ENCODE measurements around the gene SLC15A5. TPM values are rescaled to one million over a fixed set of nuclear protein-coding genes. Genes with fewer than 3 reads are reported as not detected.

SLC15A5 gene, protein sequence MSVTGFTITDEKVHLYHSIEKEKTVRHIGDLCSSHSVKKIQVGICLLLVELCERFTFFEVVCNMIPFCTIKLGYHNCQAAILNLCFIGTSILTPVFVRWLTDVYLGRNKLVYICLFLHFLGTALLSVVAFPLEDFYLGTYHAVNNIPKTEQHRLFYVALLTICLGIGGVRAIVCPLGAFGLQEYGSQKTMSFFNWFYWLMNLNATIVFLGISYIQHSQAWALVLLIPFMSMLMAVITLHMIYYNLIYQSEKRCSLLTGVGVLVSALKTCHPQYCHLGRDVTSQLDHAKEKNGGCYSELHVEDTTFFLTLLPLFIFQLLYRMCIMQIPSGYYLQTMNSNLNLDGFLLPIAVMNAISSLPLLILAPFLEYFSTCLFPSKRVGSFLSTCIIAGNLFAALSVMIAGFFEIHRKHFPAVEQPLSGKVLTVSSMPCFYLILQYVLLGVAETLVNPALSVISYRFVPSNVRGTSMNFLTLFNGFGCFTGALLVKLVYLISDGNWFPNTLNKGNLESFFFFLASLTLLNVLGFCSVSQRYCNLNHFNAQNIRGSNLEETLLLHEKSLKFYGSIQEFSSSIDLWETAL
- total RNA-seq: not detected

DNA sequence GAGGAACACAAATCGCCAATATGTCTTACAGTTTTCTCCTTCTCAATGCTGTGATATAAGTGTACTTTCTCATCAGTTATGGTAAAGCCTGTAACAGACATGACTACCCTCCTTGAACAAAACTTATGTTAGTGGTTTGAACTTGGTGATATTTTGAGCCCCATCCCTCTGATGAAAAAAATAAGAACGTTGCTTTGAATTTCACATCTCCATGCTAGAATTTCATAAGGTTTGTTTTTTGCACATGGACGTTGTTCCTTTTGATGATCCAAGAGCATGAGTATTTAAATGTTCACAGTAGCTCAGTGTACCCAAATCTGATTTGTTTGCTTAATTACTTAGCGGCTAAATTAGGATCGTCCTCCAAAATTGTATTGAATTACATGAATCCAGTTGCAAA lies at the start of gene SLC15A5:
TSS of gene SLC15A5 (minus strand) at position 101 of the 400 bp plus-strand sequence. CDS start at position 101, 0 bp downstream.
- Histone ChIP-seq H3K27me3 (ENCODE audit: control insufficient read depth in 3 of 3, insufficient read depth in 3 of 3, low read length in 3 of 3) (no peaks in the 10 kb centered on the region), H3K9me3 (ENCODE audit: control insufficient read depth in 3 of 3, low read length in 3 of 3) (no peaks in the 10 kb centered on the region), H3K4me1 (ENCODE audit: control insufficient read depth in 3 of 3, insufficient read depth in 3 of 3, low read length in 3 of 3) (no peaks in the 10 kb centered on the region), H3K4me3 (ENCODE audit: low read length in 3 of 3) (no peak within 1 kb of the TSS), H3K36me3 (ENCODE audit: control insufficient read depth in 3 of 3, insufficient read depth in 3 of 3, low read length in 3 of 3) (no peaks in the 10 kb centered on the region), H3K27ac (ENCODE audit: low read depth, low read length) (no peak within 1 kb of the TSS), H3K9ac (ENCODE audit: low read depth in 1 of 3, low read length in 3 of 3) (no peak within 1 kb of the TSS)

DNA sequence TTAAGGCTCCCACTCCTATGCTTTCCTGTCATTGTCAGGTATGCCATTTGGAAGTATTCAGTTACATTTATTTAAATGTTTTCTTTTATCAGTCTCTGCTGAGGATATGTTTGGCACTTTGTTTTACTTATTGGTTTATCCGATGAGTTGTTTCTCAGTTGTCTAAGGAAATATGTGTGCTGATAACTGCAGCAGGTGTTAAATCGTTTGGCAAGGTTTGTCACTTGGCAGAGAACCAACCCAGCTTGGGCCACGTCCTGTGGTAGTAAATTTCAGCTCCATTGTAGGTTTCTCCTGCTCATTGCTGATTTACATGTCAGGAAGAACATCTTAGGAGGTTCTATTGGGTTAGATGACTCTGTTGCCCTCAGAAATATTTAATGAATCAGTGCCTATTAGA lies 47.9 kb upstream of the SLC15A5 start:
- Histone ChIP-seq H3K4me1 (ENCODE audit: control insufficient read depth in 3 of 3, insufficient read depth in 3 of 3, low read length in 3 of 3) (no peaks in the 10 kb centered on the region), H3K27ac (ENCODE audit: low read depth, low read length) (no peak overlapping the region), H3K27me3 (ENCODE audit: control insufficient read depth in 3 of 3, insufficient read depth in 3 of 3, low read length in 3 of 3) (no peaks in the 10 kb centered on the region), H3K4me3 (ENCODE audit: low read length in 3 of 3) (no peak overlapping the region), H3K36me3 (ENCODE audit: control insufficient read depth in 3 of 3, insufficient read depth in 3 of 3, low read length in 3 of 3) (no peaks in the 10 kb centered on the region), H3K9ac (ENCODE audit: low read depth in 1 of 3, low read length in 3 of 3) (no peak overlapping the region), H3K9me3 (ENCODE audit: control insufficient read depth in 3 of 3, low read length in 3 of 3) (no peaks in the 10 kb centered on the region)

DNA sequence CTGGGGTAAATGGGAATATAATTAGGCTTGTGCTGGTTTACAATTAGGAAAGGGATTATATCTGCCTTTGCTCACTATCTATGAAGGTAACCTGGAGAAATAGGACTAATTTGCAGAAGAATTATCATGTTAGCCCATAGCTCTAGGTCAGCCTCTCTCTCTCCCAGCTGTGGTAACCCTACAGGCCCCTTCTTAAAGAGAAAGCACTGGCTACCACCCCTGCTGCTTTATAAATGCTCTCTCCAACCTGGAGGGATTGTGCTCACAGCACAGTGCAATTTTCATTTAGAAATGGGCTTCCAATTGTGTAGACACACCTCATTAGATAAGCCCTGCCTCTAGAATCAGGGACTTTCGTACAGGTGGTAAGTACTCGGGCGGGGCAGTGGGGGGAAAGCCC lies 47.3 kb upstream of the SLC15A5 start:
- Histone ChIP-seq H3K4me3 (ENCODE audit: low read length in 3 of 3) (no peak overlapping the region), H3K9me3 (ENCODE audit: control insufficient read depth in 3 of 3, low read length in 3 of 3) (no peaks in the 10 kb centered on the region), H3K27ac (ENCODE audit: low read depth, low read length) (no peak overlapping the region), H3K36me3 (ENCODE audit: control insufficient read depth in 3 of 3, insufficient read depth in 3 of 3, low read length in 3 of 3) (no peaks in the 10 kb centered on the region), H3K9ac (ENCODE audit: low read depth in 1 of 3, low read length in 3 of 3) (no peak overlapping the region), H3K4me1 (ENCODE audit: control insufficient read depth in 3 of 3, insufficient read depth in 3 of 3, low read length in 3 of 3) (no peaks in the 10 kb centered on the region), H3K27me3 (ENCODE audit: control insufficient read depth in 3 of 3, insufficient read depth in 3 of 3, low read length in 3 of 3) (no peaks in the 10 kb centered on the region)

DNA sequence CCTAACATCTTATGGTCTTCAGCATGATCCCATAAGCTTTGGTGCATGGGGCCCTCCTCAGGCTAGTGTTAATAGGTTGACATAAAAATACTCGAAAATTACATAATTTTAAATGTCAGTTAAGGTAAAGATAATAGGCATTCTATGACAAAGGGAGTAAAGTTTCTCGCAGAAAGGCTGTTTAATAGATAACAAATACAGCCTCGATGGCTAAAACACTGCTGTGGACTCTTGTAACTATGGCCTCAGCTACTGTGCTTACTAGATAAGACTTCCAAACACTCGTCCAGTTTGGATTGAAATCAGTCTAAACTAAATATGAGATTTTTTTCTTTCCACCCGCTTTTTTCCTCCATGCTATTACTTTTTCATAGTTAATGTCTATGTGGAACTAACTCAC lies 46.8 kb upstream of the SLC15A5 start:
- no peaks in the 10 kb centered on the region for H3K9me3 ChIP-seq (ENCODE audit: control insufficient read depth in 3 of 3, low read length in 3 of 3)
- H3K4me1 ChIP-seq (ENCODE audit: control insufficient read depth in 3 of 3, insufficient read depth in 3 of 3, low read length in 3 of 3): no peaks in the 10 kb centered on the region
- H3K27me3 ChIP-seq (ENCODE audit: control insufficient read depth in 3 of 3, insufficient read depth in 3 of 3, low read length in 3 of 3): no peaks in the 10 kb centered on the region
- H3K9ac ChIP-seq (ENCODE audit: low read depth in 1 of 3, low read length in 3 of 3): no peak overlapping the region
- H3K4me3 ChIP-seq (ENCODE audit: low read length in 3 of 3): no peak overlapping the region
- H3K27ac ChIP-seq (ENCODE audit: low read depth, low read length): no peak overlapping the region
- no peaks in the 10 kb centered on the region for H3K36me3 ChIP-seq (ENCODE audit: control insufficient read depth in 3 of 3, insufficient read depth in 3 of 3, low read length in 3 of 3)

DNA sequence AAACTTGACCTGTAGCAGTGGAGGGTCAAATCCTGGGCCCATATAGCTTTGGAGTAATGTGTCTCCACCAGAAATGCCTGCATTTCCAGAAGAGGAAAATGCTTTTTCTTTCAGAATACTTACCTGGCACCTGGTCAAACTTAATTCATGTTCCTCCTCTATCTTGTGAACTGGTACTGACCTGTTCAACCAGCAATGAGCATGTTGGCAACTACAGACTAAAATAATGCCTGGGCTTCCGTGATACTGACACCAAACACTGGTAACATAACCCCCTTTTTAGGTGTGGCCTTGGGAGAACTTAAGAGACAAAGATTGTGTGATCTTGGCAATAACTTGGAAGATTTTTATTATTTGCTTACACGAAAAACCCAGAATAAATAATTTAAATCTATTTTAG lies 46.2 kb upstream of the SLC15A5 start:
- no peak overlapping the region for H3K9ac ChIP-seq (ENCODE audit: low read depth in 1 of 3, low read length in 3 of 3)
- no peak overlapping the region for H3K4me3 ChIP-seq (ENCODE audit: low read length in 3 of 3)
- H3K4me1 ChIP-seq (ENCODE audit: control insufficient read depth in 3 of 3, insufficient read depth in 3 of 3, low read length in 3 of 3): no peaks in the 10 kb centered on the region
- H3K27ac ChIP-seq (ENCODE audit: low read depth, low read length): no peak overlapping the region
- no peaks in the 10 kb centered on the region for H3K27me3 ChIP-seq (ENCODE audit: control insufficient read depth in 3 of 3, insufficient read depth in 3 of 3, low read length in 3 of 3)
- H3K9me3 ChIP-seq (ENCODE audit: control insufficient read depth in 3 of 3, low read length in 3 of 3): no peaks in the 10 kb centered on the region
- H3K36me3 ChIP-seq (ENCODE audit: control insufficient read depth in 3 of 3, insufficient read depth in 3 of 3, low read length in 3 of 3): no peaks in the 10 kb centered on the region

DNA sequence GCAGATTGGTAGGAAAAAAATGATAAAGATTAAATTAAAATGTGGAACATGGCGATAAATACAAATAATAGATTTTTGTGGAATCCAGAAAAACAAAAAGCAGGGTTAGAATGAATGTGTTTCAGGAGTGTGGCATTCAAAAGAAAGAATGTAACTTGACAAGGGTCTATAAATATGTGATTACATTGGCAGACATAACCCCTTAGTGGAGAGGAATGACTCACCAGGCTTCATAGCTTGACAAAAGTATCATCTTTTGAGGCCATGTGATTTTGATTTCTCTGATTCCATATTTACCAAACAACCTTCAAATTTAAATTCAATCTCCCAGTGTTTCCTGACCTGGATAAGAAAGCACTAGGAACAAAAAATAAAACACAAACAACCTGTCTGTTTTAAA lies 45.5 kb upstream of the SLC15A5 start:
- Histone ChIP-seq H3K9ac (ENCODE audit: low read depth in 1 of 3, low read length in 3 of 3) (no peak overlapping the region), H3K9me3 (ENCODE audit: control insufficient read depth in 3 of 3, low read length in 3 of 3) (no peaks in the 10 kb centered on the region), H3K27ac (ENCODE audit: low read depth, low read length) (no peak overlapping the region), H3K36me3 (ENCODE audit: control insufficient read depth in 3 of 3, insufficient read depth in 3 of 3, low read length in 3 of 3) (no peaks in the 10 kb centered on the region), H3K27me3 (ENCODE audit: control insufficient read depth in 3 of 3, insufficient read depth in 3 of 3, low read length in 3 of 3) (no peaks in the 10 kb centered on the region), H3K4me1 (ENCODE audit: control insufficient read depth in 3 of 3, insufficient read depth in 3 of 3, low read length in 3 of 3) (no peaks in the 10 kb centered on the region), H3K4me3 (ENCODE audit: low read length in 3 of 3) (no peak overlapping the region)

DNA sequence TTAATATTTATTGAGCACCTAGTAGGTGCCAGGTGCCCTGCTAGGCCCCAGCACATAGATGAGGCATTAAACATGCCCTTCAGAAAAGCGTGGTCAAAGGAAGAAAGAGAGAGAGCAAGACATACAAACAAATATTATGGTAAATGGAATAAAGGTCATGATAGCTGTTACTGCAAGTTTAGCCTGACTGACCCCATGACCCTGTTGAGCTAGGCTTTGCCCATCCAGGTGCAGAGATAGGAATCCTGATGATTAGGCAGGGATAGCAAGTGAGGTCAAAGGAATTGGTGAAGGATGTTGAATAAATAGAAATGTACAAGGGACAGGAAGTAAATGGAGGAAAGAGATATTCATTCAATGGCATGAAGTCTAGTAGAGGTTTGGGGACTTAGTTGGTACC lies 33.4 kb upstream of the SLC15A5 start:
- Histone ChIP-seq H3K9ac (ENCODE audit: low read depth in 1 of 3, low read length in 3 of 3) (no peak overlapping the region), H3K4me3 (ENCODE audit: low read length in 3 of 3) (no peak overlapping the region), H3K27ac (ENCODE audit: low read depth, low read length) (no peak overlapping the region), H3K9me3 (ENCODE audit: control insufficient read depth in 3 of 3, low read length in 3 of 3) (peaks cover 0 to 3% (median 0%) of the 10 kb centered on the region in 3 donors), H3K36me3 (ENCODE audit: control insufficient read depth in 3 of 3, insufficient read depth in 3 of 3, low read length in 3 of 3) (no peaks in the 10 kb centered on the region), H3K27me3 (ENCODE audit: control insufficient read depth in 3 of 3, insufficient read depth in 3 of 3, low read length in 3 of 3) (no peaks in the 10 kb centered on the region), H3K4me1 (ENCODE audit: control insufficient read depth in 3 of 3, insufficient read depth in 3 of 3, low read length in 3 of 3) (no peaks in the 10 kb centered on the region)

DNA sequence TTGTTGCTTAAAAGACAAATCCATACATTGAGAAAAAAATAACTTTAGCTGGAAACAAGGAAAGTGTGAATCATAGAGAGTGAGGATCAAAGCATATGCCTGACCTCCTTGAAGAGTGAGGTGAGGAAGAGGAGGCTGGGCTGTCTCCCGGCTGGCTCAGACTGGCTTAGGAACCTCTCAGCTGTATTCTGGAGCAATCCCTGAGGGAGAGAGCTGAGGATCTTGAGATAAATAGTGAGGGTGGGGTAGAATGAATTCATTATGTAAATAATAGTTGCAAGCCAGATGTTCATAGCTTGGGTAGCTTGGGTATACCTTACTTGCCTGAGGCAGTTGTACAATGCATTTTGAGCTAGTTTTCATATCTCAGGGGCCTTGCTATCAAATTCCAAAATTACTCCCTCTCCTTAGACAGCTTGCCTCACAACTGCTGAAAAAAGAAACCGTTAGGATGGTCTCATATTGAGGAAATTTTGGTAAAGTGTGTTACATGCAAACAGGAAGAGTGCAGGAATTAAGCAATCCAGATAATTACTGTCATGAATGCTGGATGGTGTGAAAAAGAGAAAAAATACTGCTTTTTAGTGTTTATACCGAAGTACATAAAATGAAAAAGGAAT lies 30.5 kb upstream of the SLC15A5 start:
- H3K27me3 ChIP-seq (ENCODE audit: control insufficient read depth in 3 of 3, insufficient read depth in 3 of 3, low read length in 3 of 3): no peaks in the 10 kb centered on the region
- H3K9ac ChIP-seq (ENCODE audit: low read depth in 1 of 3, low read length in 3 of 3): no peak overlapping the region
- no peaks in the 10 kb centered on the region for H3K36me3 ChIP-seq (ENCODE audit: control insufficient read depth in 3 of 3, insufficient read depth in 3 of 3, low read length in 3 of 3)
- no peak overlapping the region for H3K4me3 ChIP-seq (ENCODE audit: low read length in 3 of 3)
- no peak overlapping the region for H3K27ac ChIP-seq (ENCODE audit: low read depth, low read length)
- no peaks in the 10 kb centered on the region for H3K4me1 ChIP-seq (ENCODE audit: control insufficient read depth in 3 of 3, insufficient read depth in 3 of 3, low read length in 3 of 3)
- peaks cover 0 to 2% (median 0%) of the 10 kb centered on the region in 3 donors for H3K9me3 ChIP-seq (ENCODE audit: control insufficient read depth in 3 of 3, low read length in 3 of 3)

DNA sequence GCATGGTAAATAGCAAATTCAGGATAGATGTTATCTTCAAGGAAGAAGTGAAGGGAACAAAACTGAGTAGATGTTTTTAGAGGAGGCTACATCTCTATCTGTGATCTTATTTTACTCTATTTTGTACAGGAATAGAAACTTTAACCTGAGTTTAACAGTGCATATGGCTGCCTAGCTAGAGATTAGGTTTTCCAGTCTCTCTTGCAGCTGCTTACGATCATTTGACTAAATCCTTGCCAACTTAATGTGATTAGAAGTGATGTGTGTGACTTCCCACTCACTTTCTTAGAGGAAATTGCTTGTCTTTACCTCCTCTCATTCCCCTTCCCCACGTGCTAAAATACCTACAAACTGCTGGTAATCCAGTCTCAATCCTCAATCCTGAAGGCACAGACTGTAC lies 26.5 kb upstream of the SLC15A5 start:
- no peak overlapping the region for H3K27ac ChIP-seq (ENCODE audit: low read depth, low read length)
- no peak overlapping the region for H3K4me3 ChIP-seq (ENCODE audit: low read length in 3 of 3)
- H3K9ac ChIP-seq (ENCODE audit: low read depth in 1 of 3, low read length in 3 of 3): no peak overlapping the region
- H3K9me3 ChIP-seq (ENCODE audit: control insufficient read depth in 3 of 3, low read length in 3 of 3): no peaks in the 10 kb centered on the region
- no peaks in the 10 kb centered on the region for H3K36me3 ChIP-seq (ENCODE audit: control insufficient read depth in 3 of 3, insufficient read depth in 3 of 3, low read length in 3 of 3)
- H3K4me1 ChIP-seq (ENCODE audit: control insufficient read depth in 3 of 3, insufficient read depth in 3 of 3, low read length in 3 of 3): no peaks in the 10 kb centered on the region
- no peaks in the 10 kb centered on the region for H3K27me3 ChIP-seq (ENCODE audit: control insufficient read depth in 3 of 3, insufficient read depth in 3 of 3, low read length in 3 of 3)

DNA sequence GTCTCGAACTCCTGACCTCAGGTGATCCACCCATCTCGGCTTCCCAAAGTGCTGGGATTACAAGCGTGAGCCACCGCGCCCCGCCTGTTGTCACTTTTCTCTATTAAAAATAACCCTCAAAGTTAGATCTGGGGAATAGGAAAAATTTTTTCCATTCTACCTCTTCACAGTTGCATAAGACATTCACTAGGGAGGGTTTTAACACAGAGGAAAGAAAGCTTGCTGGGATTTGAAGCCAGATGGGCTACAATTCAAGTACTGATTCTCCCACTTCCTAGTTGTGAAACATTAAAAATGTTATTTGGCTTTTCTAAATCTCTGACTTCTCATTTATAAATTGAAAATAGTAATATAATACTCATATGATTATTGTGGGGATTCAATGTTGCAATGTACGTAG lies 23.3 kb upstream of the SLC15A5 start:
- no peaks in the 10 kb centered on the region for H3K4me1 ChIP-seq (ENCODE audit: control insufficient read depth in 3 of 3, insufficient read depth in 3 of 3, low read length in 3 of 3)
- no peak overlapping the region for H3K9ac ChIP-seq (ENCODE audit: low read depth in 1 of 3, low read length in 3 of 3)
- H3K36me3 ChIP-seq (ENCODE audit: control insufficient read depth in 3 of 3, insufficient read depth in 3 of 3, low read length in 3 of 3): no peaks in the 10 kb centered on the region
- no peaks in the 10 kb centered on the region for H3K27me3 ChIP-seq (ENCODE audit: control insufficient read depth in 3 of 3, insufficient read depth in 3 of 3, low read length in 3 of 3)
- no peak overlapping the region for H3K27ac ChIP-seq (ENCODE audit: low read depth, low read length)
- no peaks in the 10 kb centered on the region for H3K9me3 ChIP-seq (ENCODE audit: control insufficient read depth in 3 of 3, low read length in 3 of 3)
- no peak overlapping the region for H3K4me3 ChIP-seq (ENCODE audit: low read length in 3 of 3)

All from skeletal muscle tissue (tissue), 4 donors.